Heart right ventricle (tissue), 16 donors: ENCODE results near the gene NMNAT1. TPM values are rescaled to one million over a fixed set of nuclear protein-coding genes. Genes with fewer than 3 reads are reported as not detected.
"Not testable (repeated sequence)": the region's sequence is repeated elsewhere in the genome, so short reads cannot be mapped to it uniquely, and the experiment has no call there.

Experiments
- ATAC-seq, 8 donors: fragments of 200-7000 bp; cut with Tn5 transposase; one replicate each; pipeline ENCODE4 v1.9.1; 2020; ENCODE audit warnings: mild to moderate bottlenecking in 8 of 8, moderate library complexity in 8 of 8, moderate number of reproducible peaks in 1 of 8
- DNase-seq, 2 donors: peaks; one replicate each; pipeline ENCODE4 v3.0.0-alpha.2; 2020
- H3K27ac ChIP-seq, 10 donors: fragments of 200-600 bp; sonication (generic) in 2 of 10; one replicate each; pipeline versions ENCODE4 v1.5.0 to v1.8.0; 2020 to 2022; ENCODE audit warnings: mild to moderate bottlenecking in 3 of 10
- H3K27me3 ChIP-seq, 7 donors: fragments of 200-600 bp; one replicate each; pipeline ENCODE4 v1.8.0; 2021 to 2022; ENCODE audit warnings: mild to moderate bottlenecking in 2 of 7
- H3K36me3 ChIP-seq, 9 donors: fragments of 200-600 bp; sonication (generic) in 1 of 9; one replicate each; pipeline versions ENCODE4 v1.5.0 to v1.8.0; 2020 to 2022; ENCODE audit warnings: mild to moderate bottlenecking in 2 of 9
- H3K4me1 ChIP-seq, 9 donors: fragments of 200-600 bp; sonication (generic) in 1 of 9; one replicate each; pipeline versions ENCODE4 v1.5.0 to v1.8.0; 2020 to 2022; ENCODE audit warnings: mild to moderate bottlenecking in 4 of 9
- H3K4me3 ChIP-seq, 10 donors: fragments of 200-600 bp; sonication (generic) in 2 of 10; one replicate each; pipeline versions ENCODE4 v1.5.0 to v1.8.0; 2020 to 2022; ENCODE audit warnings: mild to moderate bottlenecking in 7 of 10, moderate library complexity in 2 of 10
- H3K9me3 ChIP-seq, 11 donors: fragments of 200-600 bp in 10 of 11; sonication (generic) in 2 of 11; one replicate each; pipeline versions ENCODE4 v1.5.0 to v1.8.0; 2013 to 2022; ENCODE audit warnings: mild to moderate bottlenecking in 2 of 11, control low read depth in 1 of 11, moderate library complexity in 1 of 11
- CTCF ChIP-seq, 9 donors: fragments of 200-600 bp; sonication (generic) in 2 of 9; IDR thresholded peaks; one replicate each; pipeline versions ENCODE4 v1.5.0 to v1.8.0; 2021 to 2022; ENCODE audit warnings: antibody characterized with exemption in 9 of 9, mild to moderate bottlenecking in 5 of 9, moderate library complexity in 1 of 9
- WGBS, 2 donors: extraction: QIAGEN DNeasy Blood & Tissue Kit; methylation state at CpG; one replicate each; pipeline ENCODE4 v1.1.7; 2013; ENCODE audit warnings: inconsistent platforms in 1 of 2; 5-methylcytosine and 5-hydroxymethylcytosine counted together
- intact Hi-C, 10 donors: fragments of 100-400 bp; cut with DNase I; formaldehyde crosslinking; loops; one replicate each; pipeline versions ENCODE4 v1.11.1 to v1.14.2; 2022
- polyA plus RNA-seq, 2 donors: library from polyadenylated mRNA; stranded (reverse); fragments of 200-250 nt; gene quantifications; one replicate each; pipeline ENCODE4 v1.2.3, GENCODE V29; 2013
- total RNA-seq, 10 donors: library from RNA; stranded (reverse); fragmentation: NEBNext Ultra II Directional in 3 of 10; extraction: Animal tissue kit (Norgen Biotek cat#: 25700) in 3 of 10; gene quantifications; one replicate each; pipeline versions ENCODE4 v1.2.1 to v1.2.4, GENCODE V29; 2021 to 2023
- donor health status: Arrhythmogenic right ventricular cardiomyopathy.
- donor health status: ischemic (EF 13 %, LVEDD 7.1; RV severe dilation, severe dysfunction).
- donor health status: healthy with polysubstance abuse.
- donor health status: DM: no; HTN: yes; CAD: no.
- donor health status: DM: no; HTN: no; CAD: no.
- donor health status: ischemic (EF 25% LVEDD 6.9; RV normal size, moderate dysfunction).
- donor health status: ischemic (EF 25% LVEDD 5.7; RV mildly dilated, moderate dysfunction).
- donor health status: healthy.
- donor health status: DM: yes; HTN: yes; CAD: no.
- donor health status: Ischemic cardiomyopathy.
- donor health status: ischemic (EF 35%, LVEDD 5.7; RV mildly dilated, moderate dysfunction).
- donor health status: nonischemic (EF 11% LVEDD 7.7; RV severe dilation, severe dysfunction).
- donor health status: DM: yes; HTN: yes; CAD: no.
- donor health status: PGD.
- donor health status: ischemic (EF 29% LVEDD 5.4; RV normal size, mild dysfunction).
- donor health status: nonischemic (EF 23%, LVEDD 6.1; RV moderate dilation, normal function).

NMNAT1 gene
- total and polyA plus RNA-seq, 12 donors, result 9.6 to 23.7 (median 20.2) TPM

- no peak overlapping the region for H3K4me3 ChIP-seq
- no peaks in the 10 kb centered on the region for H3K27me3 ChIP-seq
- ATAC-seq, result no peak
- H3K36me3 ChIP-seq, result no peaks in the 10 kb centered on the region
- H3K27ac ChIP-seq, result no peak overlapping the region
- intact Hi-C loops, result no loop called here
- DNase-seq, result no peak
- peaks cover 0 to 11% (median 2%) of the 10 kb centered on the region in 9 donors for H3K4me1 ChIP-seq
- peaks cover 0 to 8% (median 0%) of the 10 kb centered on the region in 11 donors for H3K9me3 ChIP-seq
- TF ChIP-seq CTCF (IDR thresholded peaks at IDR 0.05), result no peak
Measured at GRCh38 chr1:10027027-10027426, 83.8 kb downstream of the NMNAT1 start.

GRCh38 chr1:10028956-10029500, 85.8 kb downstream of the NMNAT1 start:
- intact Hi-C loops, H3K27ac ChIP-seq, H3K9me3 ChIP-seq, H3K4me3 ChIP-seq, ATAC-seq, H3K36me3 ChIP-seq, DNase-seq, H3K27me3 ChIP-seq: not testable (repeated sequence)
- peaks cover 0 to 21% (median 11%) of the 10 kb centered on the region in 9 donors for H3K4me1 ChIP-seq
- WGBS, 2 donors, result 86 to 88% methylated on average over 17 to 23 of the region's 24 CpGs

GRCh38 chr1:10031461-10031860, 88.2 kb downstream of the NMNAT1 start:
- DNase-seq (no peak), ATAC-seq (no peak)
- Histone ChIP-seq H3K9me3 (no peaks in the 10 kb centered on the region), H3K27me3 (no peaks in the 10 kb centered on the region), H3K27ac (peak overlapping the region in 5 of 10 donors; percentile 74 to 98 (median 96)), H3K4me1 (peaks cover 0 to 44% (median 28%) of the 10 kb centered on the region in 9 donors), H3K36me3 (peaks cover 0 to 10% (median 0%) of the 10 kb centered on the region in 9 donors), H3K4me3 (no peak overlapping the region)
- no peak for TF ChIP-seq CTCF (IDR thresholded peaks at IDR 0.05)
- intact Hi-C loops, result loop anchor here in 8 of 10 donors (5.0 to 10.0 kb wide), 6 partner anchors 73 to 181 kb away; partner anchors contain the start of gene KIF1B (in 1 of the 8)
- 46 to 63% methylated on average over 3 of the region's 3 CpGs for WGBS, 2 donors

- peak; percentile 99 to 100 (median 100) for ATAC-seq
- intact Hi-C loops, result loop anchor here in 9 of 10 donors (1.0 to 10.0 kb wide), 10 partner anchors 72 to 180 kb away; partner anchors contain the start of genes LZIC (in 2 of the 9), NMNAT1 (in 2 of the 9) and KIF1B (in 1 of the 9)
- WGBS, 2 donors, result 0% methylated on average over 62 to 73 of the region's 73 CpGs
Measured at GRCh38 chr1:10032590-10033358, 89.5 kb downstream of the NMNAT1 start, which contains the start of gene UBE4B. Gene UBE4B (plus strand): TSS chr1:10032958. CDS start chr1:10033671, 713 bp downstream.

More at GRCh38 chr1:10032590-10033358, 89.5 kb downstream of the NMNAT1 start, which contains the start of gene UBE4B:
- TF ChIP-seq CTCF (IDR thresholded peaks at IDR 0.05), result peak; percentile 80 to 96 (median 88)
- Histone ChIP-seq H3K27me3 (no peaks in the 10 kb centered on the region), H3K36me3 (peaks cover 0 to 23% (median 11%) of the 10 kb centered on the region in 9 donors), H3K4me3 (peak within 1 kb of the TSS; percentile 87 to 100 (median 98)), H3K9me3 (no peaks in the 10 kb centered on the region), H3K27ac (peak within 1 kb of the TSS; percentile 85 to 98 (median 95)), H3K4me1 (peaks cover 0 to 47% (median 28%) of the 10 kb centered on the region in 9 donors)
- DNase-seq, result peak; percentile 97 to 99
